SK-N-MC (cell line): ENCODE results near the gene KIAA1217.
"Not testable (repeated sequence)": the region's sequence is repeated elsewhere in the genome, so short reads cannot be mapped to it uniquely, and the experiment has no call there.

Experiments used
- DNase-seq: peaks from one replicate; pipeline ENCODE4 v3.0.0-alpha.2; 2011; ENCODE audit warnings: low read depth, low spot score
- H3K27ac ChIP-seq: fragments of 200-600 bp; sonication (generic); 2 replicates; pipeline ENCODE4 v1.5.1; 2016; ENCODE audit warnings: mixed run types
- H3K36me3 ChIP-seq: fragments of 200-600 bp; sonication (generic); 2 replicates; pipeline ENCODE4 v1.6.1; 2017; ENCODE audit warnings: antibody characterized with exemption, low read length, mixed read lengths; ENCODE audit not compliant: insufficient read depth
- H3K4me3 ChIP-seq: fragments of 200-600 bp; sonication (generic); 2 replicates; pipeline ENCODE4 v1.5.1; 2016
- H3K9ac ChIP-seq: fragments of 200-600 bp; sonication (generic); 2 replicates; pipeline ENCODE4 v1.8.0; 2017; ENCODE audit warnings: mixed run types, mixed read lengths; ENCODE audit not compliant: insufficient read length
- H3K9me3 ChIP-seq: fragments of 200-600 bp; sonication (generic); 2 replicates; pipeline ENCODE4 v1.6.1; 2017; ENCODE audit warnings: low read depth, mild to moderate bottlenecking, antibody characterized with exemption, low read length, moderate library complexity, mixed read lengths
- EZH2 ChIP-seq: fragments of 200-600 bp; sonication (generic); IDR thresholded peaks from one replicate; pipeline ENCODE4 v1.6.1; 2017; ENCODE audit warnings: antibody characterized with exemption
- FOXP2 ChIP-seq: optimal IDR thresholded peaks from 2 replicates; pipeline ENCODE3; 2011; ENCODE audit warnings: mild to moderate bottlenecking, moderate library complexity; ENCODE audit not compliant: insufficient read depth; ENCODE audit errors: extremely low read length, control extremely low read depth
- POLR2AphosphoS5 ChIP-seq: IDR thresholded peaks from 2 replicates; pipeline ENCODE4 v1.6.1; 2012; ENCODE audit warnings: mild to moderate bottlenecking, low read depth, low read length, borderline replicate concordance

Gene KIAA1217

GRCh38 chr10:24480447-24480846 is 271.5 kb downstream of the KIAA1217 start:
- no peak for TF ChIP-seq EZH2
- TF ChIP-seq FOXP2: no peak
- no peak for TF ChIP-seq POLR2AphosphoS5
- peaks cover 5% of the 10 kb centered on the region; the same call in 1 of the 2 replicates for H3K36me3 ChIP-seq
- no peak overlapping the region for H3K9ac ChIP-seq
- H3K4me3 ChIP-seq: no peak overlapping the region
- no peaks in the 10 kb centered on the region for H3K9me3 ChIP-seq
- DNase-seq: no peak
- no peak overlapping the region for H3K27ac ChIP-seq

GRCh38 chr10:24481241-24481640 is 272.3 kb downstream of the KIAA1217 start:
- Histone ChIP-seq H3K27ac (no peak overlapping the region), H3K4me3 (no peak overlapping the region), H3K36me3 (no peaks in the 10 kb centered on the region; the same call in 1 of the 2 replicates), H3K9me3 (no peaks in the 10 kb centered on the region), H3K9ac (no peak overlapping the region)
- DNase-seq: no peak
- no peak for TF ChIP-seq FOXP2
- TF ChIP-seq EZH2: no peak
- no peak for TF ChIP-seq POLR2AphosphoS5

GRCh38 chr10:24482713-24483112 is 273.8 kb downstream of the KIAA1217 start:
- H3K9ac ChIP-seq, H3K4me3 ChIP-seq, H3K36me3 ChIP-seq, H3K9me3 ChIP-seq, H3K27ac ChIP-seq, DNase-seq: not testable (repeated sequence)

- peak overlapping the region; percentile 57; the same call in 1 of the 2 replicates for H3K27ac ChIP-seq
- H3K36me3 ChIP-seq: no peaks in the 10 kb centered on the region; the same call in 1 of the 2 replicates
- H3K9ac ChIP-seq: no peak overlapping the region
- no peak for TF ChIP-seq FOXP2
- no peak for TF ChIP-seq EZH2
- TF ChIP-seq POLR2AphosphoS5: no peak
- no peak overlapping the region for H3K4me3 ChIP-seq
- H3K9me3 ChIP-seq: no peaks in the 10 kb centered on the region
- no peak for DNase-seq
Measured at GRCh38 chr10:24483701-24484100, 274.8 kb downstream of the KIAA1217 start.

- TF ChIP-seq POLR2AphosphoS5: no peak
- TF ChIP-seq EZH2: no peak
- TF ChIP-seq FOXP2: no peak
- H3K36me3 ChIP-seq: no peaks in the 10 kb centered on the region; the same call in 1 of the 2 replicates
- no peaks in the 10 kb centered on the region for H3K9me3 ChIP-seq
- H3K9ac ChIP-seq: no peak overlapping the region
- H3K4me3 ChIP-seq: no peak overlapping the region
- peak overlapping the region; percentile 42; the same call in 1 of the 2 replicates for H3K27ac ChIP-seq
- no peak for DNase-seq
Measured at GRCh38 chr10:24484771-24485170, 275.8 kb downstream of the KIAA1217 start.

GRCh38 chr10:24485304-24485703 is 276.4 kb downstream of the KIAA1217 start:
- Histone ChIP-seq H3K27ac (no peak overlapping the region), H3K4me3 (no peak overlapping the region), H3K9ac (no peak overlapping the region), H3K36me3 (no peaks in the 10 kb centered on the region; the same call in 1 of the 2 replicates), H3K9me3 (no peaks in the 10 kb centered on the region)
- DNase-seq: no peak
- TF ChIP-seq FOXP2 (no peak), POLR2AphosphoS5 (no peak), EZH2 (no peak)

- TF ChIP-seq EZH2: no peak
- no peak for TF ChIP-seq POLR2AphosphoS5
- TF ChIP-seq FOXP2: no peak
Measured at GRCh38 chr10:24488631-24489030, 279.7 kb downstream of the KIAA1217 start.

GRCh38 chr10:24493165-24493564 is 284.2 kb downstream of the KIAA1217 start:
- Histone ChIP-seq H3K4me3 (no peak overlapping the region), H3K27ac (no peak overlapping the region), H3K9ac (no peak overlapping the region), H3K9me3 (no peaks in the 10 kb centered on the region), H3K36me3 (no peaks in the 10 kb centered on the region)
- no peak for TF ChIP-seq EZH2
- TF ChIP-seq POLR2AphosphoS5: no peak
- no peak for TF ChIP-seq FOXP2
- DNase-seq: no peak

More at GRCh38 chr10:24488631-24489030, 279.7 kb downstream of the KIAA1217 start:
- H3K9me3 ChIP-seq: no peaks in the 10 kb centered on the region
- no peak for DNase-seq
- no peak overlapping the region for H3K27ac ChIP-seq
- no peaks in the 10 kb centered on the region; the same call in 1 of the 2 replicates for H3K36me3 ChIP-seq
- H3K4me3 ChIP-seq: no peak overlapping the region
- no peak overlapping the region for H3K9ac ChIP-seq

- no peaks in the 10 kb centered on the region for H3K36me3 ChIP-seq
- H3K4me3 ChIP-seq: no peak overlapping the region
- H3K9ac ChIP-seq: no peak overlapping the region
- TF ChIP-seq EZH2 (no peak), FOXP2 (no peak), POLR2AphosphoS5 (no peak)
- DNase-seq: no peak
- H3K9me3 ChIP-seq: no peaks in the 10 kb centered on the region
- no peak overlapping the region for H3K27ac ChIP-seq
Measured at GRCh38 chr10:24494236-24494635, 285.3 kb downstream of the KIAA1217 start.

- Histone ChIP-seq H3K36me3 (no peaks in the 10 kb centered on the region), H3K9ac (no peak overlapping the region)
- TF ChIP-seq FOXP2: no peak
Measured at GRCh38 chr10:24494777-24495176, 285.8 kb downstream of the KIAA1217 start.

More at GRCh38 chr10:24494777-24495176, 285.8 kb downstream of the KIAA1217 start:
- Histone ChIP-seq H3K27ac (no peak overlapping the region), H3K9me3 (no peaks in the 10 kb centered on the region), H3K4me3 (no peak overlapping the region)
- no peak for DNase-seq
